Endothelial cell (in vitro differentiated cells): ENCODE results near the gene BET1. TPM values are rescaled to one million over a fixed set of nuclear protein-coding genes. Genes with fewer than 3 reads are reported as not detected.

Source experiments
- DNase-seq: peaks from one replicate; pipeline ENCODE4 v3.0.0; 2021; ENCODE audit warnings: low spot score
- H3K27ac Mint-ChIP-seq: one replicate; pipeline ENCODE4 v1.8.0; 2021; ENCODE audit warnings: mixed read lengths, inconsistent platforms; ENCODE audit not compliant: unreplicated experiment
- H3K27me3 Mint-ChIP-seq: one replicate; pipeline ENCODE4 v1.8.0; 2021; ENCODE audit warnings: mild to moderate bottlenecking, moderate library complexity, mixed read lengths, inconsistent platforms; ENCODE audit not compliant: unreplicated experiment
- H3K36me3 Mint-ChIP-seq: one replicate; pipeline ENCODE4 v1.8.0; 2021; ENCODE audit warnings: mild to moderate bottlenecking, low read depth, mixed read lengths, inconsistent platforms; ENCODE audit not compliant: unreplicated experiment
- H3K4me1 Mint-ChIP-seq: one replicate; pipeline ENCODE4 v1.8.0; 2021; ENCODE audit warnings: mild to moderate bottlenecking, mixed read lengths, inconsistent platforms; ENCODE audit not compliant: unreplicated experiment
- H3K4me3 Mint-ChIP-seq: one replicate; pipeline ENCODE4 v1.8.0; 2021; ENCODE audit warnings: mild to moderate bottlenecking, mixed read lengths, inconsistent platforms; ENCODE audit not compliant: unreplicated experiment
- H3K9me3 Mint-ChIP-seq: one replicate; pipeline ENCODE4 v1.8.0; 2021; ENCODE audit warnings: mixed read lengths, inconsistent platforms; ENCODE audit not compliant: unreplicated experiment
- CTCF ChIP-seq: fragments of 200-600 bp; sonication (generic); IDR thresholded peaks from one replicate; pipeline ENCODE4 v1.5.0; 2021; ENCODE audit warnings: antibody characterized with exemption; ENCODE audit not compliant: unreplicated experiment
- total RNA-seq: library from RNA; stranded (reverse); fragmentation: NEBNext Ultra II Directional; extraction: Animal tissue kit (Norgen Biotek cat#: 25700); gene quantifications from one replicate; pipeline ENCODE4 v1.2.1, GENCODE V29; 2021; ENCODE audit not compliant: unreplicated experiment

BET1 gene
- total RNA-seq, 1 donor from 2014 or later: 30.0 TPM

GRCh38 chr7:93964813-93965212 lies 39.3 kb downstream of the BET1 start:
- Mint-ChIP-seq H3K4me3 (no peak overlapping the region), H3K9me3 (no peaks in the 10 kb centered on the region), H3K27ac (no peak overlapping the region), H3K27me3 (no peaks in the 10 kb centered on the region), H3K36me3 (no peaks in the 10 kb centered on the region), H3K4me1 (no peaks in the 10 kb centered on the region)
- no peak for TF ChIP-seq CTCF
- no peak for DNase-seq

GRCh38 chr7:93964262-93964661 lies 39.9 kb downstream of the BET1 start:
- Mint-ChIP-seq H3K9me3 (no peaks in the 10 kb centered on the region), H3K4me3 (no peak overlapping the region), H3K4me1 (no peaks in the 10 kb centered on the region), H3K27me3 (no peaks in the 10 kb centered on the region), H3K27ac (no peak overlapping the region), H3K36me3 (no peaks in the 10 kb centered on the region)
- DNase-seq: no peak
- TF ChIP-seq CTCF: no peak

- H3K27me3 Mint-ChIP-seq: no peaks in the 10 kb centered on the region
- no peak for DNase-seq
- H3K36me3 Mint-ChIP-seq: no peaks in the 10 kb centered on the region
- H3K9me3 Mint-ChIP-seq: no peaks in the 10 kb centered on the region
- H3K4me1 Mint-ChIP-seq: peaks cover 6% of the 10 kb centered on the region
- no peak overlapping the region for H3K4me3 Mint-ChIP-seq
- no peak overlapping the region for H3K27ac Mint-ChIP-seq
- TF ChIP-seq CTCF: no peak
These were observed 43.2 kb downstream of the BET1 start for GRCh38 chr7:93960986-93961385.

- no peaks in the 10 kb centered on the region for H3K36me3 Mint-ChIP-seq
- DNase-seq: no peak
- H3K9me3 Mint-ChIP-seq: no peaks in the 10 kb centered on the region
- peaks cover 6% of the 10 kb centered on the region for H3K4me1 Mint-ChIP-seq
- peaks cover 1% of the 10 kb centered on the region for H3K27me3 Mint-ChIP-seq
- H3K4me3 Mint-ChIP-seq: no peak overlapping the region
- H3K27ac Mint-ChIP-seq: no peak overlapping the region
- no peak for TF ChIP-seq CTCF
These were observed 45.5 kb downstream of the BET1 start for GRCh38 chr7:93958651-93959050.

- Mint-ChIP-seq H3K36me3 (no peaks in the 10 kb centered on the region), H3K4me1 (peaks cover 6% of the 10 kb centered on the region), H3K27me3 (peaks cover 1% of the 10 kb centered on the region), H3K4me3 (no peak overlapping the region), H3K9me3 (no peaks in the 10 kb centered on the region), H3K27ac (no peak overlapping the region)
- DNase-seq: no peak
- TF ChIP-seq CTCF: no peak
These were observed 45.9 kb downstream of the BET1 start for GRCh38 chr7:93958216-93958615.
